SH-SY5Y (cell line): Measurements from ENCODE around the gene USP21.

Experiments used
- GATA2 ChIP-seq: IDR thresholded peaks from 2 replicates; pipeline ENCODE4 v1.6.1; 2011; ENCODE audit warnings: mild to moderate bottlenecking, low read depth, low read length
- GATA3 ChIP-seq: IDR thresholded peaks from 2 replicates; pipeline ENCODE4 v1.6.1; 2011; ENCODE audit warnings: low read depth, mild to moderate bottlenecking, low read length, moderate library complexity

Gene USP21

DNA sequence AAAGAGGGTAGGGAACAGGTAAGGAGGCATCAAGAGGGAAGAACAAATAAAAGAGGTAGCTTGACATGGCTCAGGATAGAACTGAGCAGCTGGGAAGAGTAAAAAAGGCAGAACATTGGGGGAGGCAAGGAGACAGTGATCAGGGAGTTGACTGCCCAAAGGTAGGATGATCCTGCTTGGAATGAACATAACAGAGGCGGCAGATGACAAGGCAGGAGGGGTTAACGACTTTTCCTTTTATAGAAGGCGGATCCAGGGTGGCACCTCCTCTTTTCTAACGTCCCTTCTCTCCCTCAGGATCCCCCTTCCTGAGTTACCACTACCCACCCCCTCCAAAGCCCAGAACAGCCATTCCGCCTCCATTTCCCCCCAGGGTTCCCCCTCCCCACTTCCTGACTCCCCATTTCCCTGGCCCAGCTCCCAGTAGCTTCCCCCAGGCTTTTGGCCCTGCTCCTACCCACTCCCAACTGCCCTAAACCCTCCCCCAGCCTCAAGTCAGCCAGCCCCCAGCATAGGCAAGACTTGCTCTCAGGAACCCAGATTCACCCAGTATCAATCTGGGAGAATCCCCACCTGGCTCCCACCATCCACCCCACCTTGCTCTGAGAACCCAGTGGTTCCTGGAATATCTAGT lies 40.3 kb downstream of the USP21 start:
- TF ChIP-seq GATA3 (no peak), GATA2 (no peak)

DNA sequence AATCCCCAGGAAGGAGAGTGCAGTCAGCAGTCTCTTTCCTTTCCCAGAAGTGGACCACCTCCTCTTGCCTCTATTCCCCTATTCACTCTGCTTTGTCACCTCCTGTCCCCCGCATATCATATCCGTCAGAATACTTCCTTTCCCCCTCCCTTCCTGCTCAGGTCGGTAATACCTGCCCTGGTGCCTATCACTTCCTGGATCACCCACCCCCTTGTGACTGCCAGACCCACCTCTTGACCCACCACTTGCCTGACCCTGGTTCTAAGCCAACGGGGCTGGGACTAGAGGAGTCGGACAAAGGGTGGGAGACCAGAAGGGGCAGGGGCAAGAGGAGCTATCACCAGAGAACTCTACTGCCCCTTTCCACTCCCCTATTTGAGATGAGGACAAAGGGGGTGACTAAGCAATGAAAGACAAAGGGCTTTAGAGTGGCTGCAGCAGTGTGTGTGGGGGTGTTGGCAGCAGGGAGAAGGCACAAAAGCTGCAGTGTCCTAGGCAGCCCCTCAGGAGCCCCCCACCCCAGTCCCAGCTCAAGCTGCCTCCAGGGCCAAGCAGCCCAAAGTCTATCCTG lies 41.2 kb downstream of the USP21 start:
- TF ChIP-seq GATA3 = no peak
- no peak for TF ChIP-seq GATA2

DNA sequence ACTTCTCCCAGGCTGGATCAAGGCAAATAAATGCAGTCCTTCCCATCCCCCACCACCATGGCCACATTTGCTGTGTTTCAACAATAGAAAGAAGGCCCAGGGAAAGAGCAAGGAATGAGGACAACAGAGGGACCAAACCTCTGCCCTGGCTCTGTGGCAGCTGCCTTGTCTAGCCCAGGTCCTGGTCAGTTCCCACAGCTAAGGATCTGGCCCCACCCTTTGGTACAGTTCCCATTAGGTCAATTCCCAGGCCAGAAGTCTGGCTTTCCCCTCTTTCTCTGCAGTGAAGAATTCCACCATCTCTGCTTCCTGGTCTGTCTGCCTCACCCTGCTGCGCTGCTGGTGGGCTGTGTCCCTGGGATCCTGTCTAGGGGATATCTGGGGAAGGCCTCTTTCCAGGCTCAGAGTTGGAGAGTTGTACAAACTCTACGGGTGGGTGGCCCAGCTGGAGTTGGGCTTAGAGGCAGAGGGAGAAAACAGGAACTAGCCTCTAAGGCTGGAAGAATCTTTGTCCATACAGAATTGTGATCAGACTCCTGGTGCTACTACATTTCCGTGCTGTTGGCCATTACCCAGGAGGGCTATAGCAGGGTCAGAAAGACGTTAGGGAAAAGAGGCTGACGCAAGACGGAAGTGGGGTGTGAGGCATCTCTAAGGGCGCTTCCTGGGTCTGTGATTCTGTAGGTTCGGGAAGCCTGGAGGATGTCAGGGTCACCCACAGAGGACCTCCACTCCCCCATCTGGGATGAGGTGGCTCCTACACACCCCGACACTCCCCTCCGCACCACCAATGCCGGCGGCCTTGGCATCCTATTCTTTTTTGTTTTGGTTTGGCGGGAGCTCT lies 41.9 kb downstream of the USP21 start:
- no peak for TF ChIP-seq GATA2
- TF ChIP-seq GATA3 = no peak

DNA sequence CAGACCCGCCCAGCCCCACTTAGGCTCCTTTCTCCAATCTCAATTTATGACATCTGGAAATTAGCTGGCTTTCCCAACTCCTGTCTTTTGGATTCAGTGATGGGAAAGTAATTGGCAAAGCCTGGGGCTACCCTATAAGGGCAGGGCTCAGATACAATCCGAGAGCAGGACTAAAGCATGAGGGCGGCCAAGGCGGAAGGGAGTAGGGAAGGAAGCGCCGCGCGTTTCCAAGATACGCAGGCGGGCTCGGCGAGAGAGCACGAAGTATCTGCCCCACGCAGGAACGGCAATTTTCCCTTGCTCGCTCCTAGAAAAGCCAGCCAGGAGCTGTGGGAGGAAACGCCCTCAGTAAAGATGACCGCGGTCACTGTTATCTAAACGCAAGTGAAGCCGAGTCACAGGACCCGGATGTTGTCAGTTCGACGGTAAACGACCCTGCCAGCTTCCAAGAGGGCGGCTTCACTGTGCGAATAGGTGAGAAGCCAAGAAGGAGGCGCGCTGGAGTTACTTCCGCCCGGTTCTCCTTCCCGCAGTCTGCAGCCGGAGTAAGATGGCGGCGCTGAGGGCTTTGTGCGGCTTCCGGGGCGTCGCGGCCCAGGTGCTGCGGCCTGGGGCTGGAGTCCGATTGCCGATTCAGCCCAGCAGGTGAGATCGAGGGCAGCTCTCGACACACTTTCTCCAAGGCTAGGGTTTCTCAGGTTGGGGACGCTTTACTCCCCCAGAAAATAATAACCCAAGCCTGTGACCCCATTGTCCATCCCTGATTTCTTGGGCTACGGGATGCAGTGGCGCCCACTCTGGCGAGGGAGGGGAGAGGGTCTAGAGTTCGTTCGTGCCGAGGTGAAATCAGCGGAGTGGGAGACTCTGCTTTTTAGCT lies 42.8 kb downstream of the USP21 start, which contains the start of gene NDUFS2:
TSS of gene NDUFS2 (plus strand) at position 532 of the 877 bp plus-strand sequence. CDS start at position 551, 19 bp downstream.
- peak; percentile 22; the same call in 1 of the 2 replicates for TF ChIP-seq GATA2
- no peak for TF ChIP-seq GATA3

DNA sequence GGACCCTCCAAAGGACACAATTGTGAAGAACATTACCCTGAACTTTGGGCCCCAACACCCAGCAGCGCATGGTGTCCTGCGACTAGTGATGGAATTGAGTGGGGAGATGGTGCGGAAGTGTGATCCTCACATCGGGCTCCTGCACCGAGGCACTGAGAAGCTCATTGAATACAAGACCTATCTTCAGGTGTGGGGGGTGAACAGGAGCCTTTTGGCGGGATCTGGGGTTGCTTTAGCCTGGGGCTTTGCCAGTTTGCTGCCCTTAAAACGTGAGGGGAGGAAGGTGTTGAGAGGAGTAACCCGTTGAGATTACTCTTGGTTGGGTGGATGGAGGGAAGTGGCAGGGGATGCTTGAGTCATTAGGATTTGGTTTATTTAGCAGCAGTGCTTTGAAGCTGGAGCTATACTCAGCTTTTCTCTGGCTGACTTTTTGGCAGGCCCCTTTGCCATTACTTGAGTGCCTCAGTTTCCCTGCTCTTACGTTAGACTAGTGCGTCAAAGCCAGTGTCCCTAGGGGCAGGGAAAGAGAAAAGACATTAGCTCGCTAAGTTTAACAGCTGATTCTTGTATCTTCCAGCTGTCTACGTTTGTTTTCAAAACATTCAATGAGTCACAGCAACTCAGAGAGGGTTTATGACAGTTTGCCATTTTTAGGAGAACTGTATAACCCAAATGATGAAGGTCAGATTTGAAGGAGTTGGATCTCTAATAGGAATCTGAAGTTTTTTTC lies 47.3 kb downstream of the USP21 start:
- no peak for TF ChIP-seq GATA3
- TF ChIP-seq GATA2 = no peak

DNA sequence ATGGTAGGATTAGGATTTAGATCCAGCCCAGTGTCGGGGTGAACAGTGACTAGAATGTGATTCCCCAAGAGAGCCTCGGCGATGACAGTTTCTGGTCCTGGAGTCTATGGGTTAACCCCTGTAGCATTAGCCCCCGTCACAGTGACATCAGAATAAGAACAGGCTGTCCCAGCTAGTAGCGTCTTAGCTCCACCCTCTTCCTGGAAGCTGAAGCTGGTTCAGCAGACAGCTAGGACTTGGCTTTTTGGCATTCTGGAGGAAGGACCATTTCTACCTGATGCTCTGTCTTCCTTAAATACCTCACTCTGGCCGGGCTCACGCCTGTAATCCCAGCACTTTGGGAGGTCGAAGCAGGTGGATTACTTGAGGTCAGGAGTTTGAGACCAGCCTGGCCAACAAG lies 47.9 kb downstream of the USP21 start:
- no peak for TF ChIP-seq GATA3
- TF ChIP-seq GATA2 = no peak

DNA sequence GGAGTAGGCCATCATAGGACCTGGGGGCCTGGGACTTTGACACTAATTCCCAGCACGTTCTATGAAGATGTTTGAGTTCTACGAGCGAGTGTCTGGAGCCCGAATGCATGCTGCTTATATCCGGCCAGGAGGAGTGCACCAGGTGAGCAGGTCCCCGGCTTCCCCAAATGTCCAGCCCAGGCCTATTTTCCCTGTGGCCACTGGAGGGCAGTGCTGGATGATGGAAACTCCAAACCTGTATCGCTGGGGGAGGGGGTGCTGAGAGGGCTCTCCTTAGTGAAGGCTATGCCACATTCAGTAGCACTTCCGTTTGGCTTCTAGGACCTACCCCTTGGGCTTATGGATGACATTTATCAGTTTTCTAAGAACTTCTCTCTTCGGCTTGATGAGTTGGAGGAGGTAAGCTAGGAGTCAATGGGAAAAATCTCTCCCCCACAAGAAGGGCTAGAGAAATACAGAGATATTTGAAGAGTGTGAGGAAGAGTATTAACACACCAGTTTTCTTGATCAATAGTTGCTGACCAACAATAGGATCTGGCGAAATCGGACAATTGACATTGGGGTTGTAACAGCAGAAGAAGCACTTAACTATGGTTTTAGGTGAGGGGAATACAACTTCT lies 50.6 kb downstream of the USP21 start:
- TF ChIP-seq GATA3 (no peak), GATA2 (no peak)

DNA sequence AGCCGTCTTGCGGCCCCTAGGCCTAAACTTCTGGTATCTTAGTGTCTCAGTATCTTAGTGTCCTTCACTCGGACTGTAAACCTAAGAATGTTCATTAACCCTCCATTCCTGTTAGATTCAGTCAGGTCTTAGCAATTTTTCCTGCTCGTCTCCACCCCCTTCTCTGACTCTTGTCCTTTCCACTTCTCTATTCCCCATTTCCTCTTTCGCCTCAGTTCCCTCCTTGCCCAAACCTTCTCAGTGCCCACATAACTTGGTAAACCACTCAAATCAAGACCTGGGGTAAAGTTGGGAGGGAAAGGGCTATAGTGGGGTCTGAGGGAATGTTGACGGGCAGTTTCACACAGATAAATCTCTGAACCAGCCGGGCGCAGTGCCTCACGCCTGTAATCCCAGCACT lies 55.1 kb downstream of the USP21 start:
- TF ChIP-seq GATA2 (no peak), GATA3 (no peak)

DNA sequence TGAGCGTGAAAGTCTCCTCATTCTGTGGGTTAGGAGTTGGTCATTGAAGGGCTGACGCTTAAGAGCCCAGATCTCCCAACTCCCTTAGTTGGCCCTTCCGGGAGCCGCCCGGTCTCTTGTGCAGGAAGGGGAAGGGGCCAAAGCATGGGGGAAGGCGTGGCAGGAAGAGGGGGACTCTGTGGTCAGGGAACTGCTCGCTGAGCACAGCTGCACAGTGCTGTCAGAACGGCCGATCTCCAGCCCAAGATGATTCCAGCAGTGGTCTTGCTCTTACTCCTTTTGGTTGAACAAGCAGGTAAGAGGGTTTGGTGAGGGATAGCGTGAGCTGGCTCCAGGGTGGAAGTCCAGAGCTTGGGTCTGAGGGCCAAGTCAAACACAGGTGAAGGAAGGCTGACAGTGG lies 55.8 kb downstream of the USP21 start, which contains the start of gene FCER1G:
TSS of gene FCER1G (plus strand) at position 220 of the 400 bp plus-strand sequence. CDS start at position 247, 27 bp downstream.
- TF ChIP-seq GATA3 = no peak
- TF ChIP-seq GATA2 = no peak
